ENCODE measurements around the gene TRIO. TPM values are rescaled to one million over a fixed set of nuclear protein-coding genes. Genes with fewer than 3 reads are reported as not detected.

Gene TRIO
- total RNA-seq, 2 donors from 2014 or later = 62.0 to 137 TPM

DNA sequence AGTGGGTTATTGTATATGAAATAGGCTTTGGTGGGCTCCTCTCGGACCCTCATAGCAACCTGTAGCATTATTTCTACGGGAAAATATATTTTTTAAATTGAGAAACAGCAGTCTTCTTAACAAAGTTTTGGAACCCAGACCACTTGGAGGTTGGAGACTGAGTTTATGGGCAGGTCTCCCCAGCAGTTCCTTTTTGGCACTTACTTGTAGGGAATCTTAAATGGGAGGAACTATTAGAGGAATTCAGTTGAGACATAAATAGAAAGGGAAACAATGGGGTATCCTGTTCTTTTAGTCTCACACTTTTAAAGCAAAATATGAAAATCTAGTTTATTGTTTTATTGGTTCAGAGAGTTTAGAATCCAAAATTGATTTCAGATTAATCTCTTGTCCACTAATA, 111.5 kb downstream of the TRIO start:
- H3K27ac ChIP-seq = no peak overlapping the region
- DNase-seq (no peak), ATAC-seq (no peak)
- intact Hi-C loops (cut with DNase I) = loop anchor here (10.0 kb wide), 1 partner anchor 120 kb away; no protein-coding TSS in a partner anchor
- H3K27me3 ChIP-seq = no peaks in the 10 kb centered on the region
- no peaks in the 10 kb centered on the region for H3K9me3 ChIP-seq
- peaks cover 8% of the 10 kb centered on the region for H3K4me1 ChIP-seq
- H3K36me3 ChIP-seq (replicated peaks in 1 of 2; ENCODE audit: insufficient read depth in 1 of 2, low read depth in 2 of 2) = no peaks in the 10 kb centered on the region
- H3K4me3 ChIP-seq = no peak overlapping the region
- no peak for TF ChIP-seq POLR2A (IDR thresholded peaks at IDR 0.05)
- TF ChIP-seq, protein P1, sequence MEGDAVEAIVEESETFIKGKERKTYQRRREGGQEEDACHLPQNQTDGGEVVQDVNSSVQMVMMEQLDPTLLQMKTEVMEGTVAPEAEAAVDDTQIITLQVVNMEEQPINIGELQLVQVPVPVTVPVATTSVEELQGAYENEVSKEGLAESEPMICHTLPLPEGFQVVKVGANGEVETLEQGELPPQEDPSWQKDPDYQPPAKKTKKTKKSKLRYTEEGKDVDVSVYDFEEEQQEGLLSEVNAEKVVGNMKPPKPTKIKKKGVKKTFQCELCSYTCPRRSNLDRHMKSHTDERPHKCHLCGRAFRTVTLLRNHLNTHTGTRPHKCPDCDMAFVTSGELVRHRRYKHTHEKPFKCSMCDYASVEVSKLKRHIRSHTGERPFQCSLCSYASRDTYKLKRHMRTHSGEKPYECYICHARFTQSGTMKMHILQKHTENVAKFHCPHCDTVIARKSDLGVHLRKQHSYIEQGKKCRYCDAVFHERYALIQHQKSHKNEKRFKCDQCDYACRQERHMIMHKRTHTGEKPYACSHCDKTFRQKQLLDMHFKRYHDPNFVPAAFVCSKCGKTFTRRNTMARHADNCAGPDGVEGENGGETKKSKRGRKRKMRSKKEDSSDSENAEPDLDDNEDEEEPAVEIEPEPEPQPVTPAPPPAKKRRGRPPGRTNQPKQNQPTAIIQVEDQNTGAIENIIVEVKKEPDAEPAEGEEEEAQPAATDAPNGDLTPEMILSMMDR (IDR thresholded peaks at IDR 0.05) = no peak
- 85 to 97% methylated on average over 2 of the region's 2 CpGs for WGBS, 2 donors

DNA sequence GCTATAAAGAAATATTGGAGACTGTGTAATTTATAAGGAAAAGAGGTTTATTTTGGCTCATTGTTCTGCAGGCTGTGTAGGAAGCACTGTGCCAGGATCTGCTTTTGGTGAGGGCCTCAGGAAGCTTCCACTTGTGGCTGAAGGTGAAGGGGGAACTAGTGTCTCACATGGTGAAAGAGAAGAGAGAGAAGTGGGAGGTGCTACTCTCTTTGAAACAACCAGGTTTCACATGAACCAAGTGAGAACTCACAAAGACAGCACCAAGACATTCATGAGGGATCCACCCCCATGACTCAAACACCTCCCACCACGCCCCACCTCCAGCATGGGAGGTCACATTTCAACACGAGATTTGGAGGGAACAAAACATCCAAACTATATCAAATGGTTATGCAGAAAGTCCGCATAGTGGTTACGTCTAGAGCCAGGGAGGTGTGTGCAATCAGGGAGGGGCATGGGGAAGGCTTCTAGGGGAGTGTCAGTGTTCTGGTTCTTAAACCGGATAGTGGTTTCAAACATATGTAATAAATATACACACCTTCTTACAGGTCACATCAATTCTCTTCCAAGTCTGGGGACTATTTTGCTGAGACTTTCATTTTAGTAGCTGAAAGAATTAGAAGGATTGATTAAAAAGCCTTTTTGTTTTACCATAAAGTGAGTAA, 113.0 kb downstream of the TRIO start:
- 82% methylated on average over 5 of the region's 5 CpGs for WGBS, 2 donors
- no peak for TF ChIP-seq POLR2A (IDR thresholded peaks at IDR 0.05)
- TF ChIP-seq, protein P1 (IDR thresholded peaks at IDR 0.05) = no peak
- H3K9me3 ChIP-seq = no peaks in the 10 kb centered on the region
- no peaks in the 10 kb centered on the region for H3K4me1 ChIP-seq
- no peak overlapping the region for H3K4me3 ChIP-seq
- intact Hi-C loops (cut with DNase I) = loop anchor here (10.0 kb wide), 1 partner anchor 121 kb away; no protein-coding TSS in a partner anchor
- no peak overlapping the region for H3K27ac ChIP-seq
- H3K36me3 ChIP-seq (replicated peaks in 1 of 2; ENCODE audit: insufficient read depth in 1 of 2, low read depth in 2 of 2) = no peaks in the 10 kb centered on the region
- no peaks in the 10 kb centered on the region for H3K27me3 ChIP-seq
- no peak for ATAC-seq
- DNase-seq = no peak

DNA sequence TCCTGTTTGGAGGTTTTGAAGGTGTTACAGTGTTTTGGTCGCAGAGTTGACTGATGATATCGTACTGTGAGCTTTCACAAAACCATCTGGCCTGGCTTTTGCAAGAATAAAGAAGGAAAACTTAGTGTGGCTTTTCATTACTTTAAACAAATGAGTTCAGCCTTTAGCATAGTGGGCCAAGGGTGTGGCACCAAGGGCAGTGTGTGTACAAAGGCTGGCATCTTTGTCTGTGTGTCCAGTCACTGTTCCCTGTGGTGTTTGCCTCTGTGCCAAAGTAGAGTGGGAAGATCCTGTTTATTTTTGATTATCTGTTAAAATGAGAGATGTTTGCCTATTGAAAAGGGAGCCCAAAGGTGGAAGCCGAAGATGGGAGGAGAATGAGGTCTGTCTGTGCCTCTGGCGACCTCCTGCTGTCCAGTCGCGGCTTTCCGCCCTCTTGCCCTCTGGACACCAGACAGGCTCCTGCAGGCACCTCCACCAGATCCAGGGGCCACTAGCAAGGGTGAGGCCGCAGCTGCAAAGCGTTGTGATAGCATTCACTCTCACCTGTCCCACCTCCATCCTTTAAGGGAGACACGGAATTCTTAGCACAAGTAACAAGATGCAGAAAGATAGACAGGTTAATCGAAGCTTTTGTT, 113.7 kb downstream of the TRIO start:
- Histone ChIP-seq H3K27ac (no peak overlapping the region), H3K4me1 (no peaks in the 10 kb centered on the region), H3K27me3 (no peaks in the 10 kb centered on the region), H3K4me3 (no peak overlapping the region), H3K9me3 (no peaks in the 10 kb centered on the region), H3K36me3 (replicated peaks in 1 of 2; ENCODE audit: insufficient read depth in 1 of 2, low read depth in 2 of 2) (no peaks in the 10 kb centered on the region)
- no peak for ATAC-seq
- no peak for DNase-seq
- 81 to 84% methylated on average over 11 of the region's 11 CpGs for WGBS, 2 donors
- intact Hi-C loops (cut with DNase I) = loop anchor here (10.0 kb wide), 1 partner anchor 122 kb away; no protein-coding TSS in a partner anchor
- TF ChIP-seq, protein P1 (IDR thresholded peaks at IDR 0.05) = no peak
- TF ChIP-seq POLR2A (IDR thresholded peaks at IDR 0.05) = no peak

- intact Hi-C loops (cut with DNase I) = loop anchor here (10.0 kb wide), 1 partner anchor 123 kb away; no protein-coding TSS in a partner anchor
- WGBS, 2 donors = 81 to 85% methylated on average over 7 of the region's 7 CpGs
- ATAC-seq (no peak), DNase-seq (no peak)
- no peaks in the 10 kb centered on the region for H3K27me3 ChIP-seq
- no peaks in the 10 kb centered on the region for H3K9me3 ChIP-seq
- no peak overlapping the region for H3K27ac ChIP-seq
- no peak overlapping the region for H3K4me3 ChIP-seq
- no peaks in the 10 kb centered on the region for H3K4me1 ChIP-seq
- no peaks in the 10 kb centered on the region for H3K36me3 ChIP-seq (replicated peaks in 1 of 2; ENCODE audit: insufficient read depth in 1 of 2, low read depth in 2 of 2)
- TF ChIP-seq, protein P1 (IDR thresholded peaks at IDR 0.05) = no peak
- TF ChIP-seq POLR2A (IDR thresholded peaks at IDR 0.05) = no peak
Observed at GRCh38 chr5:14257995-14258403, 114.9 kb downstream of the TRIO start.
